NCI-H187 (cell line): Measurements from ENCODE around the gene MYO9A.
"Not testable (repeated sequence)": the region's sequence is repeated elsewhere in the genome, so short reads cannot be mapped to it uniquely, and the experiment has no call there.

Source experiments
- DNase-seq, 2 experiments: peaks; one replicate each; lab custom pipeline; 2025; lab: John Stamatoyannopoulos, UW

MYO9A gene

GRCh38 chr15:72086920-72087648, 30.9 kb downstream of the MYO9A start:
- DNase-seq, result no peak

- DNase-seq, result no peak
These were observed 31.8 kb downstream of the MYO9A start for GRCh38 chr15:72086010-72086697.

- DNase-seq, result no peak
These were observed 35.8 kb downstream of the MYO9A start for GRCh38 chr15:72082176-72082575.

GRCh38 chr15:72078887-72079286, 39.1 kb downstream of the MYO9A start:
- DNase-seq, result no peak

GRCh38 chr15:72077950-72078349, 40.0 kb downstream of the MYO9A start:
- DNase-seq, result no peak

- no peak for DNase-seq
These were observed 43.5 kb downstream of the MYO9A start for GRCh38 chr15:72074335-72075060.

- DNase-seq, result not testable (repeated sequence)
These were observed 46.5 kb downstream of the MYO9A start for GRCh38 chr15:72071448-72071825.

- DNase-seq, result no peak
These were observed 47.0 kb downstream of the MYO9A start for GRCh38 chr15:72070817-72071447.

GRCh38 chr15:72068856-72069255, 49.1 kb downstream of the MYO9A start:
- DNase-seq, result no peak

- DNase-seq, result no peak
These were observed 52.1 kb downstream of the MYO9A start for GRCh38 chr15:72065801-72066200.

- DNase-seq, result no peak
These were observed 54.8 kb downstream of the MYO9A start for GRCh38 chr15:72063186-72063585.

- DNase-seq, result no peak
These were observed 55.6 kb downstream of the MYO9A start for GRCh38 chr15:72062319-72062718.

GRCh38 chr15:72060687-72061250, 57.2 kb downstream of the MYO9A start:
- DNase-seq, result no peak

GRCh38 chr15:72058585-72058984, 59.4 kb downstream of the MYO9A start:
- DNase-seq, result no peak

- DNase-seq, result no peak
These were observed 60.3 kb downstream of the MYO9A start for GRCh38 chr15:72057548-72058091.

- not testable (repeated sequence) for DNase-seq
These were observed 61.7 kb downstream of the MYO9A start for GRCh38 chr15:72056217-72056616.

GRCh38 chr15:72053297-72053696, 64.7 kb downstream of the MYO9A start:
- DNase-seq, result not testable (repeated sequence)

- DNase-seq, result no peak
These were observed 67.2 kb downstream of the MYO9A start for GRCh38 chr15:72050700-72051099.

GRCh38 chr15:72047020-72047419, 70.9 kb downstream of the MYO9A start:
- no peak for DNase-seq

GRCh38 chr15:72044956-72045355, 73.0 kb downstream of the MYO9A start:
- no peak for DNase-seq

- no peak for DNase-seq
These were observed 75.1 kb downstream of the MYO9A start for GRCh38 chr15:72042865-72043264.

- no peak for DNase-seq
These were observed 75.9 kb downstream of the MYO9A start for GRCh38 chr15:72042054-72042453.
